SK-N-SH treated with all-trans-retinoic acid at 6 μM for 48 hours (cell line): ENCODE measurements around the gene ANO6.

Source experiments
- GLIS3 ChIP-seq: fragments of 250-450 bp; sonication (Bioruptor Pico); IDR thresholded peaks from 2 replicates; pipeline ENCODE4 v1.5.0; 2020; ENCODE audit warnings: mild to moderate bottlenecking, moderate library complexity
- PPARA ChIP-seq: fragments of 250-450 bp; sonication (Bioruptor Pico); IDR thresholded peaks from 2 replicates; pipeline ENCODE4 v1.5.0; 2020; ENCODE audit warnings: mild to moderate bottlenecking, borderline replicate concordance
- TF ChIP-seq, protein P1 (sequence below): fragments of 250-450 bp; sonication (Bioruptor Pico); IDR thresholded peaks from 2 replicates; pipeline ENCODE4 v1.5.1; 2020; ENCODE audit warnings: low read depth, mild to moderate bottlenecking, moderate library complexity

DNA sequence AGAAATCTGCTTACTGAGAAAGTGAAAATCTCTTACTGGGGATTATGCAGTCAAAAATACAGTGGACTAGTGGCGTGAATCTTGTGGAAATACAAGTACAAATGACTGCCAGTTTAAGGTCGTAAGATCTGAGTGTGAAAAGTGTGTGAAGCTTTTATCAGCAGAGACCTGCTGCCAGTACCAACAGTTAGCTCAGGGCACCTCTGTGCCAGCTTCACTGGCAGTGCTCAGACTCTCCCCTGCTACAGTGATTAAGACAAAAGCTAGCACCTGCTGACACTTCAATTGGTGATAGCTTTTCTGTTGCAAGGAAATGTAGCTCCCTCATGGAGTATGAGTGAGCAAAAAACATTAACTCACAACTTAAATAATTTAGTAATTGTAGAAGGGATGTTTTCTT lies 185.1 kb downstream of the ANO6 start:
- no peak for TF ChIP-seq PPARA (CRISPR knock-in tag)
- TF ChIP-seq GLIS3 = no peak
- TF ChIP-seq, protein P1, sequence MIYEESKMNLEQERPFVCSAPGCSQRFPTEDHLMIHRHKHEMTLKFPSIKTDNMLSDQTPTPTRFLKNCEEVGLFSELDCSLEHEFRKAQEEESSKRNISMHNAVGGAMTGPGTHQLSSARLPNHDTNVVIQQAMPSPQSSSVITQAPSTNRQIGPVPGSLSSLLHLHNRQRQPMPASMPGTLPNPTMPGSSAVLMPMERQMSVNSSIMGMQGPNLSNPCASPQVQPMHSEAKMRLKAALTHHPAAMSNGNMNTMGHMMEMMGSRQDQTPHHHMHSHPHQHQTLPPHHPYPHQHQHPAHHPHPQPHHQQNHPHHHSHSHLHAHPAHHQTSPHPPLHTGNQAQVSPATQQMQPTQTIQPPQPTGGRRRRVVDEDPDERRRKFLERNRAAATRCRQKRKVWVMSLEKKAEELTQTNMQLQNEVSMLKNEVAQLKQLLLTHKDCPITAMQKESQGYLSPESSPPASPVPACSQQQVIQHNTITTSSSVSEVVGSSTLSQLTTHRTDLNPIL (CRISPR knock-in tag) = no peak
